CD4-positive, alpha-beta T cell treated with Interleukin-1 beta for 1 hour (primary cell): Measurements from ENCODE around the gene NEK11.

ENCODE experiments used
- DNase-seq, 2 donors: peaks; one replicate each; pipeline ENCODE4 v3.0.0-alpha.2; 2020 to 2022

NEK11 gene

GRCh38 chr3:131042271-131042985 is 15.8 kb downstream of the NEK11 start:
- DNase-seq: peak; percentile 36 to 61

GRCh38 chr3:131047582-131047981 is 20.9 kb downstream of the NEK11 start:
- DNase-seq: no peak

- no peak for DNase-seq
These were observed 21.4 kb downstream of the NEK11 start for GRCh38 chr3:131048030-131048429.

DNA sequence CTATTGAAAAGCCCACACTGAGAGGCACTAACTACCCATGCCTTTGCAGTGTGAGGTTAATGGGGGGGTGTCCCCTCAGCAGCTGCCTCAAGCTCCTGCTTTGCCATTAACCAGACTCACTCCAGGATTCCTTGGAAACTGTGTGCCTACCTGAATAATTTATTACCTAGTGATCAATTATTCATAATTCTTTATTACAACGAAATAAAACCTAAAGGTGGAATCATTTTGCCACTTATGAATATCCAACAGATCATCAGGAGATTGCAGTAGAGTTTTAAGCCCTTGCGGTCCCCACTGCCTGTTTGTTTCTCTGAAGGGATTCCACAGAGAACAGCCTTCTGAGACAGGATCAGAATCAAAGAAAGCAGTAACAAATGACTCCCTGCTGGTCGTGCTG is 23.3 kb downstream of the NEK11 start:
- DNase-seq: no peak

DNA sequence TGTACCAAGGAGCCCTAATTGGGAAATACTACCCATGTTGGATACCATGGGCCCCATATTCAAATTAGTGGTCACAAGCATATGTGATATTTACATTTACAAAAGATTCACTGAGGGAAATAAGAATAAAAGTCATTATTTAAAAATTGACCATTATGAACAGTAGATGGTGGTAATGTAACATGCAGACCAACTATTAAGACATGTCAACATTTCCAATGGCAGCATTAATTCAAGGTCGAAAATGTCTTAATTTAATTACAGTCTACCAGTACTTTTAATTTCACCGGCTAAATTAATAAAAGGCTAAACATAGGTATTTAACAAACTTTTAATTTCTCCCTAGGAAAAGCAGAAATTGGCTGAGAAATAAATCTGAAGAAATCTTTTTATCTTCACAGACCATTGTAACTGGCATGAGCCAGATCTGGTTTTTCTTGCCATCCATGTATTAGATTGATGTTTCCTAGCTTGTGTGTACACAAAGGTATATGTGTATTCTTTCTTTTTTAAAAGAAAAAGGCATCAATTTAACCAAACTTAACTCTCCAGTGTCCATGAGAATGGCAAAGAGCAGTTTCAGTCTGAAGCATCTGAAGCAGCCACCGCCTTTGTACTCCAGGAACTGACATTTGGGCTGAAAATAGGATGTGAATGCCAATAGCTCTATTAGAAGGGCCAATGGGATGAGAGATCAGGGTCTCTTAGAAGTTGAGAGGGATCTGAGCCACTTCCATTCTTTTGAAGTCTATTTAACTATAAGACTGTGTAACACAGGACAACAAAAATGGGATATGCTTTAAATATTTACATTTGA is 26.6 kb downstream of the NEK11 start:
- no peak for DNase-seq

GRCh38 chr3:131067983-131068382 is 41.3 kb downstream of the NEK11 start:
- DNase-seq: no peak

DNA sequence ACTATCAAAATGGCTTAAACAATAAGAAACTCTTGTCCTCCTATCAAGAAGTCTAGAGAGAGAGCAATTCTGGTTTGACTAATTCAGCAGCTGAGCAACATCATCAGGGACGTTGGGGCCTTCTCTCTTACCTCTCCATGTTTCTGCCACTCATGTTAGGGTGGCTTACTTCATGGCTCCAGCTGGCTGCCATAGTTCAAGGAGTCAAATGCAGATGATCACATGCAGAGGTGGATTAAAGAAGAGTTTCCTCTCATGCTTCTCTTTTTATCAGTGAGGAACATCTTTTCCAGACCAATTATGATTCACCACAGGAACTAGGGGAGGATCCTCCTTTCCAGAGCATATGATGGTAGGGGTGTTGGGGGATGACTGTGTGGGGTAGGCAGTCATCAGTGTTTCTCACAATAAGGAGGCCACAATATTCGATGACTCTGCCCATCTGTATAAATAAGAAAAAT is 45.5 kb downstream of the NEK11 start:
- DNase-seq: no peak

DNA sequence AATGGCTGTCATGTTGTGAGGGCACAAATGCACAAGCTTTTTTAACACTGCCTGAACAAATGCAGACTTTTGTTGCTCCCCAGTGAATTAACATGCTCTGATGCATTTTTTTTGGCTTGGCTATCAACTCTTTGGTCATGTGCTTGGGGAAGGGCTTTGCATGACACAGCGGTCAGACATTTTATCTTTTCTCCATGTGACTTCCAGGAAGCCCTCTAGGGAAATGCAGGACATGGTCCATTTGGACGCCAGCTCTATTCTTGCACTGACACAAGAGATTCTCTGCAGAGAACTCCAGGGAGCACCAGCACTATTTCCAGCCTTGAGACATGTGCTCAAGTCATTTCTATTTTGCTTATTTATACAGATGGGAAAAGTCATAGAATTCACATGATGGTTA is 46.2 kb downstream of the NEK11 start:
- no peak for DNase-seq

DNA sequence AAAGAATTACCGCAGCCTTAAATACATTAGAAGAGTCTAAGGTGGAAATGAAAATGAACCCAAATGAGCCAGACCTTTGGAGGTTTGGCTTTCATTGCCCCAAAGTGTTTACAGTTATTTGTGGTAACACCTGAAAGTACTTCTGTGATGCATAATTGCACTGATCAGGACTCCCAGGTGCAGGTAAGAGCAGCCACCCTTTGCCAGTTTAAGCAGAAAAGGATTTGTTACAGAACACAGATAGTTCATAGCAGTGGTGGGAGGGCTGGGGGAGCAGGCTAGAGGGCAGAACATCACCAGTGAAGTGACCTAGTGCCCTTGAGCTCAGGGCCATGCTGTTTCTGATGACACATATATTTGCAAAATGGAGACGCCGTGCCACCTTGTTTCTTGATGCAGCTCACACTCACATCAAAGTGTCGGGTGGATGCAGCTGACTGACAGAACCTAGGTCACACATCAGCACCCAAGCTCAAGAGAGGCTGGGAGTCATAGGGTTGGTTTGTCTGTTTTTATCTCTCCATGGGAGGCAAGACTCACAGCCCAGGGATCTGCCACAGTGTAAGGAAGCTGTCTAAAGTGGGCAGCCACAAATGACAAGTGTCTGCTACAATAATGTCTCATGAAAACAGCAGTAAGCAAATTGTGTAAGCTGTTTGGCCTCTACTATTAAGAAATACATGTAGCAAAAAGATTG is 49.1 kb downstream of the NEK11 start:
- no peak for DNase-seq

DNA sequence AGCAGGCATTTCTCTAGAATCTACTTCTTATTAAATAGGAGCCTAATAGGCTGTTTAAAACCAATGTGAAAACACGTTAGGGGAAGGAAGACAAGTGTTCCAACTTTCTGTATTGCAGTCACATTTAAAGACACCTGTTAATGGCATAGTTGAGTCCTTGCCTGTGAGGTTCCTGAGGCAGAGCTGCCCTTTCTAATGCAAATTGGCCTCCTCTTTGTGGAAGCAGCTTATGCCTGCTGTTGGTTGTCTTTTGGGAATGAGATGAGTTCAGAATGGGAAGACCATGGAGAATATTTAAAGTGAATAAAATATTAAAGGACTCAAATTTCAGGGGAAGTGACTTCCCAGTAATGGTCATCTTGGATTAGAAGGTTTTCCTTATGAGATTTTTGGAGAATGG is 51.2 kb downstream of the NEK11 start:
- no peak for DNase-seq

DNA sequence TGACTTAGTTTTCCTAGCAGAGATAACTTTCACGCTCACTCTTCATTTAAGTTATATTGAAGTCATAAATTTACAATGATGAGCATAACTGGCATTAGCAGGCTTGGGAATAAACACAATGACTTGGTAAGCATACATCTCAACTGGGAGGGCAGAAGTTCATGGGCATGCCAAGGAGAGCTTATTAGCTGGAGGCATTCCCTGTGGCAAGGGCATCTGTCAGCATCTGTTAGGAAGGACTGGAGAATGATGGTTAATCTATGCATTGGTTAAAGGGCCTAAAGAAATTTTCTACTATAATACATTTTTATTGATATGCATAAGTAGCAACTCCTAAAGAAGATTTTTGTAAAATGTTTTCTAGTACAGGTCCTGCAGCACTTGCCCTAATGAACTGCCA is 52.4 kb downstream of the NEK11 start:
- DNase-seq: no peak

DNA sequence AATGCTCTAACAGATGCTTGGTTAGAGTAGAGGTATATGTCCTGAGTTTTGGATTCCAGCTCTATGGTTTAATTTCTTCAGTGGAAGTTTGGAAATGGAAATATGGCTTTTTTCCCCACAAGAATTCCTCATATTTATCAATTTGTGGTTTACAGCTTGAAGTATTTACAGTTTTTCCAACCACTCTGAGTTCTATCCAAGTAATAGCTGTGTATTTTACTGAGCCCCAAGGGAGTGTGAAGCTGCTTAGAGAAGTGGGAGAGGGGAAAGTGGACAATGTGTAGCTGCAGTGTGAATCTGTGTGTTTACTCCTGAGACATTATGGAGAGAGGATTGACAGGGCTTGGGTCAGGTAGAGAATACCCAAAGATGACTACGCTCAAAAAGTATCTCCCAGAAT is 54.5 kb downstream of the NEK11 start:
- DNase-seq: no peak

GRCh38 chr3:131082246-131082645 is 55.6 kb downstream of the NEK11 start:
- no peak for DNase-seq

GRCh38 chr3:131082871-131083863 is 56.5 kb downstream of the NEK11 start:
- no peak for DNase-seq

- no peak for DNase-seq
These were observed 65.1 kb downstream of the NEK11 start for GRCh38 chr3:131091768-131092167.

- DNase-seq: no peak
These were observed 81.2 kb downstream of the NEK11 start for GRCh38 chr3:131107637-131108433.

DNA sequence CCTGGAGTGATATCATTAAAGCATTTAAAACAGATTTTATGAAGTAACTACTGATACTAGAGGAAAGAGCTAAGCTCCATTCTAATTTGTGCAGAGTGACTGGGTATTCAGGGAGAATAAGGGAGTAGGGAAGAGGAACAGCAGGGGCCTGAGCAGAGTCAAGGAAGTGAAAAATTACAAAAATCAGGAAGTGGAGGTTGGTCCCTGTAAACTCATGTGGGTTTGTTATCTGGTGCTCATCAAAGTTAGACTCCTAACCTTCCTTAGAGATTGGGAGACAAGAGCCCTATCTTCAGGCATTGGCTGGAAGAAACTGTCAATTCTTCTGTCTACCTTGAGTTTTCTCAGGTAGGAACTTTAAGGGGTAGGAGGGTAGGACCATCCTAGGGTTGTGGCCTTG is 82.5 kb downstream of the NEK11 start:
- DNase-seq: no peak

GRCh38 chr3:131110087-131110486 is 83.4 kb downstream of the NEK11 start:
- no peak for DNase-seq

GRCh38 chr3:131114256-131114655 is 87.6 kb downstream of the NEK11 start:
- no peak for DNase-seq

GRCh38 chr3:131125684-131126083 is 99.0 kb downstream of the NEK11 start:
- DNase-seq: no peak

DNA sequence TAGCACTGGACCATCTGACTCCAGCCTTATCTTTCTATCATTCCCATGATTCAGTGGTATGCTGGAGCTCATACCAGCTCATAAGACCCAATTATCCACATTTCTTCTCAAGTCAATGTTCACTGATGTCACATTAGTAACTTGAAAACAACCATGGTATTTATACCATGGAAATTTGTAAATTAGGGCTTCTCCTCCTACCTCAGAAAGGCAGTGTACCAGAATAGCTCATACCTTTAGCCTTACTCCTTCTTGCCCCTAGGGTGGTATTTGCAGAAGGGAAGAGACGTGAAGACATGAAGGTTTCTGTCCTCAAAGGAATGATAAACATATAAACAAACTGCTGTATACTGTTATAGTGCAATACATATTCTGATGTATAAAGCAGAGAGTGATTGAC is 114.2 kb downstream of the NEK11 start:
- DNase-seq: no peak

- no peak for DNase-seq
These were observed 115.1 kb downstream of the NEK11 start for GRCh38 chr3:131141770-131142169.
